Parathyroid adenoma (tissue), 2 donors: Measurements from ENCODE around the gene STMN3.

ENCODE experiments used
- H2AFZ ChIP-seq: fragments of 300-600 bp; sonication (generic); one replicate; pipeline ENCODE4 v1.7.0; 2017; ENCODE audit warnings: antibody characterized with exemption, mild to moderate bottlenecking
- H3K27ac ChIP-seq: fragments of 300-600 bp; sonication (generic); one replicate; pipeline ENCODE4 v1.7.0; 2017
- H3K27me3 ChIP-seq: fragments of 300-600 bp; sonication (generic); one replicate; pipeline ENCODE4 v1.7.0; 2017; ENCODE audit warnings: low read length; ENCODE audit not compliant: control insufficient read depth, insufficient read depth
- H3K36me3 ChIP-seq: fragments of 300-600 bp; sonication (generic); one replicate; pipeline ENCODE4 v1.7.0; 2017; ENCODE audit warnings: low read length; ENCODE audit not compliant: control insufficient read depth, insufficient read depth
- H3K4me1 ChIP-seq: fragments of 300-600 bp; sonication (generic); one replicate; pipeline ENCODE4 v1.7.0; 2017; ENCODE audit warnings: control low read depth
- H3K4me2 ChIP-seq: fragments of 300-600 bp; sonication (generic); one replicate; pipeline ENCODE4 v1.7.0; 2017; ENCODE audit warnings: low read length
- H3K4me3 ChIP-seq: fragments of 300-600 bp; sonication (generic); one replicate; pipeline ENCODE4 v1.7.0; 2017; ENCODE audit warnings: low read depth, low read length
- H3K79me2 ChIP-seq: fragments of 300-600 bp; sonication (generic); one replicate; pipeline ENCODE4 v1.7.0; 2017; ENCODE audit warnings: control low read depth
- H3K9ac ChIP-seq: fragments of 300-600 bp; sonication (generic); one replicate; pipeline ENCODE4 v1.7.0; 2017; ENCODE audit warnings: mild to moderate bottlenecking
- H3K9me3 ChIP-seq: fragments of 300-600 bp; sonication (generic); one replicate; pipeline ENCODE4 v1.7.0; 2017; ENCODE audit warnings: low read length; ENCODE audit not compliant: control insufficient read depth
- TF ChIP-seq, protein P1 (sequence below): fragments of 300-600 bp; sonication (generic); IDR thresholded peaks from one replicate; pipeline ENCODE4 v1.7.0; 2017; ENCODE audit warnings: antibody characterized with exemption, mild to moderate bottlenecking
- donor health status: primary hyperparathyroidism.

STMN3 gene

GRCh38 chr20:63685269-63686026 is 32.2 kb upstream of the STMN3 start:
- Histone ChIP-seq H3K9me3 (no peaks in the 10 kb centered on the region), H2AFZ (no peak overlapping the region), H3K9ac (no peak overlapping the region), H3K4me2 (no peak overlapping the region), H3K36me3 (no peaks in the 10 kb centered on the region), H3K79me2 (no peaks in the 10 kb centered on the region), H3K4me3 (no peak overlapping the region), H3K27ac (peak overlapping the region; percentile 78), H3K4me1 (no peaks in the 10 kb centered on the region), H3K27me3 (no peaks in the 10 kb centered on the region)
- TF ChIP-seq, protein P1, sequence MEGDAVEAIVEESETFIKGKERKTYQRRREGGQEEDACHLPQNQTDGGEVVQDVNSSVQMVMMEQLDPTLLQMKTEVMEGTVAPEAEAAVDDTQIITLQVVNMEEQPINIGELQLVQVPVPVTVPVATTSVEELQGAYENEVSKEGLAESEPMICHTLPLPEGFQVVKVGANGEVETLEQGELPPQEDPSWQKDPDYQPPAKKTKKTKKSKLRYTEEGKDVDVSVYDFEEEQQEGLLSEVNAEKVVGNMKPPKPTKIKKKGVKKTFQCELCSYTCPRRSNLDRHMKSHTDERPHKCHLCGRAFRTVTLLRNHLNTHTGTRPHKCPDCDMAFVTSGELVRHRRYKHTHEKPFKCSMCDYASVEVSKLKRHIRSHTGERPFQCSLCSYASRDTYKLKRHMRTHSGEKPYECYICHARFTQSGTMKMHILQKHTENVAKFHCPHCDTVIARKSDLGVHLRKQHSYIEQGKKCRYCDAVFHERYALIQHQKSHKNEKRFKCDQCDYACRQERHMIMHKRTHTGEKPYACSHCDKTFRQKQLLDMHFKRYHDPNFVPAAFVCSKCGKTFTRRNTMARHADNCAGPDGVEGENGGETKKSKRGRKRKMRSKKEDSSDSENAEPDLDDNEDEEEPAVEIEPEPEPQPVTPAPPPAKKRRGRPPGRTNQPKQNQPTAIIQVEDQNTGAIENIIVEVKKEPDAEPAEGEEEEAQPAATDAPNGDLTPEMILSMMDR = no peak

- H3K4me1 ChIP-seq = no peaks in the 10 kb centered on the region
- H3K9ac ChIP-seq = no peak overlapping the region
- TF ChIP-seq, protein P1 = no peak
- no peak overlapping the region for H3K4me3 ChIP-seq
- no peaks in the 10 kb centered on the region for H3K27me3 ChIP-seq
- no peaks in the 10 kb centered on the region for H3K79me2 ChIP-seq
- no peaks in the 10 kb centered on the region for H3K9me3 ChIP-seq
- H2AFZ ChIP-seq = no peak overlapping the region
- no peaks in the 10 kb centered on the region for H3K36me3 ChIP-seq
- H3K4me2 ChIP-seq = no peak overlapping the region
- no peak overlapping the region for H3K27ac ChIP-seq
Measured at GRCh38 chr20:63682384-63683139, 29.3 kb upstream of the STMN3 start.

- Histone ChIP-seq H3K27me3 (no peaks in the 10 kb centered on the region), H3K79me2 (no peaks in the 10 kb centered on the region), H3K4me3 (no peak overlapping the region), H3K36me3 (no peaks in the 10 kb centered on the region), H2AFZ (no peak overlapping the region), H3K27ac (no peak overlapping the region), H3K9ac (no peak overlapping the region), H3K9me3 (no peaks in the 10 kb centered on the region), H3K4me1 (no peaks in the 10 kb centered on the region), H3K4me2 (no peak overlapping the region)
- TF ChIP-seq, protein P1 = no peak
Measured at GRCh38 chr20:63681609-63682142, 28.5 kb upstream of the STMN3 start.

DNA sequence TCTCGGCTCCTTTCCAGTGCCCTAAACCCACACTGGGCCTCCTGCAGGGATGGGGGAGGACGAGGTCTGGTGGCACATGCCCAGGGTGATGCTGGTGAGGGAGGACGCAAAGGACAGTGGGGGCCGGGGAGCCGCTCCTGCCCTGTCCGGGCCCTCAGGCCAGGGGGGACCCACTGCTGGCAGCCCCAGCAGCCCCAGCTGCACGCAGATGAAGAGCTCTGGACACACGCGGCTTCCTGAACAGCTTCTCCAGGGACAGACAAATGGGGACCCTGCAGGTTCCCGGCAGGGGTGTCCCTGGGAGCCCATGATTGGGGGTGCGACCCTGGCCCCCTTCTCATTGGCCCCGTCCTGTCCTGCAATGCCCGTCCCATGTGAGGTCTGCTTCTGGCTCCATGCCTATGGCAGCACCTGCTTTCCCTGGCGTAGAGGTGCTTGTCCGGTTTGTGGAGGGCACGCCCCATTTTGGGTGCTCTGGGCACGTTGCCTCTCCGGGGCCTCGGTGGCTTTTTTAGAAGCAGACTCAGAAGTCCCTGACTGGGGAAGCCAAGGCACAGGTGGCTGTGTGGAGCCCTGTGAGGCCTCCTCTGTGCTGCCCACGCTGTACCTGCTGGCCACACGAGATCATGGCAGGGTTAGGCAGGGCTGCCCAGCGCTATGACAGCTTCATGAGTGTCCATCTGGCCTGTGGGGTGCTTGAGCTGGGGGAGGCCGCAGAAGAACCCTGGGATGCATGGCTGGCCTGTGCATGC is 27.8 kb upstream of the STMN3 start:
- Histone ChIP-seq H3K27ac (no peak overlapping the region), H3K4me3 (no peak overlapping the region), H3K4me1 (no peaks in the 10 kb centered on the region), H3K9ac (no peak overlapping the region), H3K4me2 (no peak overlapping the region), H3K36me3 (no peaks in the 10 kb centered on the region), H3K9me3 (no peaks in the 10 kb centered on the region), H2AFZ (no peak overlapping the region), H3K79me2 (no peaks in the 10 kb centered on the region), H3K27me3 (no peaks in the 10 kb centered on the region)
- TF ChIP-seq, protein P1 = no peak
